Dedifferentiated amniotic fluid mesenchymal stem cell (primary cell): ENCODE data around the gene UBXN7.
"Not testable (repeated sequence)": the region's sequence is repeated elsewhere in the genome, so short reads cannot be mapped to it uniquely, and the experiment has no call there.

Experiments used
- DNase-seq: peaks from one replicate; pipeline ENCODE4 v3.0.0-alpha.2; 2016; ENCODE audit errors: extremely low spot score

The UBXN7 gene

DNA sequence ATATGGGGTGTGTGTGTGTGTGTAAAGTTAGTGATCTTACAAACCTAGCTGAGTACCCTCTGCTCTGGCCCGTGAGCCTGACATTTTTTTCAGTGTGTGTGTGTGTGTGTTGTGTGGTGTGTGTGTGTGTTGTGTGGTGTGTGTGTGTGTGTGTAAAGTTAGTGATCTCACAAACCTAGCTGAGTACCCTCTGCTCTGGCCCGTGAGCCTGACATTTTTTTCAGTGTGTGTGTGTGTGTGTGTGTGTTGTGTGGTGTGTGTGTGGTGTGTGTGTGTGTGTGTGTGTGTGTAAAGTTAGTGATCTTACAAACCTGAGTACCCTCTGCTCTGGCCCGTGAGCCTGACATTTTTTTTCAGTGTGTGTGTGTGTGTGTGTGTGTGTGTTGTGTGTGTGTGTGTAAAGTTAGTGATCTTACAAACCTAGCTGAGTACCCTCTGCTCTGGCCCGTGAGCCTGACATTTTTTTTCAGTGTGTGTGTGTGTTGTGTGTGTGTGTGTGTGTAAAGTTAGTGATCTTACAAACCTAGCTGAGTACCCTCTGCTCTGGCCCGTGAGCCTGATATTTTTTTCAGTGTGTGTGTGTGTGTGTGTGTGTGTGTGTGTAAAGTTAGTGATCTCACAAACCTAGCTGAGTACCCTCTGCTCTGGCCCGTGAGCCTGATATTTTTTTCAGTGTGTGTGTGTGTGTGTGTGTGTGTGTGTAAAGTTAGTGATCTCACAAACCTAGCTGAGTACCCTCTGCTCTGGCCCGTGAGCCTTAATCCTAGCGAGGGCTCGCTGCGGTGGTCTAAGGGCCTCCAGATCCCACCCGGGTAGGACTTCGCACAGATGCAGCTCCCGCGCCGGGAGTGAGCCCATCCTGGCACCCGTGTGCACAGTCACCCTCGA is 115.2 kb downstream of the UBXN7 start:
- not testable (repeated sequence) for DNase-seq

- no peak for DNase-seq
These were observed 116.4 kb downstream of the UBXN7 start for GRCh38 chr3:196315821-196316220.

GRCh38 chr3:196314597-196314996 is 117.6 kb downstream of the UBXN7 start:
- no peak for DNase-seq

- not testable (repeated sequence) for DNase-seq
These were observed 118.1 kb downstream of the UBXN7 start for GRCh38 chr3:196314086-196314485.

DNA sequence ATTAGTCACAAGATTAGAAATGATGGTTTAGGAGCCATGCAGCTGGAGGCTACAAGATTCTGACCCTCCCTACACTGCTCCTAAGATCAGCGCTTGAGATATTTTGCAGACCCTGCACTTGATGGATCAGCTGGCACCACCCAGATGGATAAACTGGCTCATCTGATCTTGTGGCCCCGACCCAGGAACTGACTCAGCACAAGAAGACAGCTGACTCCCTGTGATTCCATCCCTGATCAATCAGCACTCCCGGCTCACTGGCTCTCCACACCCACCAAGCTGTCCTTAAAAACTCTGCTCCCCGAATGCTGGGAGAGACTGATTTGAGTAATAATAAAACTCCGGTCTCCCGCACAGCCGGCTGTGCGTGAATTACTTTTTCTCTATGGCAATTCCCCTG is 129.3 kb downstream of the UBXN7 start:
- DNase-seq = not testable (repeated sequence)

- DNase-seq = not testable (repeated sequence)
These were observed 129.7 kb downstream of the UBXN7 start for GRCh38 chr3:196302551-196302950.

GRCh38 chr3:196298521-196298920 is 133.7 kb downstream of the UBXN7 start:
- no peak for DNase-seq
